HG03280 (cell line): Measurements from ENCODE around the gene INSYN2B.

Experiments
- ATAC-seq: cut with Tn5 transposase; IDR thresholded peaks from one replicate; pipeline ENCODE4 v1.9.1; 2021; ENCODE audit warnings: mild to moderate bottlenecking, moderate library complexity; ENCODE audit not compliant: unreplicated experiment

INSYN2B gene

GRCh38 chr5:169895926-169896325, 84.4 kb downstream of the INSYN2B start:
- no peak for ATAC-seq

GRCh38 chr5:169893571-169893970, 86.7 kb downstream of the INSYN2B start:
- ATAC-seq, result no peak

GRCh38 chr5:169893010-169893409, 87.3 kb downstream of the INSYN2B start:
- no peak for ATAC-seq

- no peak for ATAC-seq
Observed at GRCh38 chr5:169889572-169889971, 90.7 kb downstream of the INSYN2B start.

- ATAC-seq, result no peak
Observed at GRCh38 chr5:169886677-169887076, 93.6 kb downstream of the INSYN2B start.

- ATAC-seq, result no peak
Observed at GRCh38 chr5:169886033-169886432, 94.3 kb downstream of the INSYN2B start.

GRCh38 chr5:169881702-169882303, 98.5 kb downstream of the INSYN2B start:
- ATAC-seq, result no peak

- no peak for ATAC-seq
Observed at GRCh38 chr5:169880785-169881184, 99.5 kb downstream of the INSYN2B start.

- peak; percentile 75 for ATAC-seq
Observed at GRCh38 chr5:169880012-169880663, 100.2 kb downstream of the INSYN2B start.

- ATAC-seq, result no peak
Observed at GRCh38 chr5:169876386-169876785, 103.9 kb downstream of the INSYN2B start.

- ATAC-seq, result no peak
Observed at GRCh38 chr5:169875731-169876130, 104.6 kb downstream of the INSYN2B start.

- no peak for ATAC-seq
Observed at GRCh38 chr5:169875091-169875728, 105.1 kb downstream of the INSYN2B start.

- no peak for ATAC-seq
Observed at GRCh38 chr5:169874621-169875020, 105.7 kb downstream of the INSYN2B start.

GRCh38 chr5:169873642-169874041, 106.7 kb downstream of the INSYN2B start:
- no peak for ATAC-seq

GRCh38 chr5:169871826-169872490, 108.3 kb downstream of the INSYN2B start:
- no peak for ATAC-seq

GRCh38 chr5:169870211-169870610, 110.1 kb downstream of the INSYN2B start:
- ATAC-seq, result no peak

GRCh38 chr5:169869066-169869465, 111.2 kb downstream of the INSYN2B start:
- ATAC-seq, result no peak

GRCh38 chr5:169867347-169867746, 112.9 kb downstream of the INSYN2B start:
- no peak for ATAC-seq

- no peak for ATAC-seq
Observed at GRCh38 chr5:169864483-169864882, 115.8 kb downstream of the INSYN2B start.

- ATAC-seq, result no peak
Observed at GRCh38 chr5:169862391-169862811, 117.9 kb downstream of the INSYN2B start.

- no peak for ATAC-seq
Observed at GRCh38 chr5:169861934-169862333, 118.4 kb downstream of the INSYN2B start.

- ATAC-seq, result no peak
Observed at GRCh38 chr5:169861433-169861832, 118.9 kb downstream of the INSYN2B start.
